OCI-M2 (cell line): ENCODE data around the gene ATG16L1.

Experiments used
- DNase-seq: peaks from one replicate; lab custom pipeline; 2025; ENCODE audit not compliant: unreplicated experiment; lab: John Stamatoyannopoulos, UW

Gene ATG16L1

DNA sequence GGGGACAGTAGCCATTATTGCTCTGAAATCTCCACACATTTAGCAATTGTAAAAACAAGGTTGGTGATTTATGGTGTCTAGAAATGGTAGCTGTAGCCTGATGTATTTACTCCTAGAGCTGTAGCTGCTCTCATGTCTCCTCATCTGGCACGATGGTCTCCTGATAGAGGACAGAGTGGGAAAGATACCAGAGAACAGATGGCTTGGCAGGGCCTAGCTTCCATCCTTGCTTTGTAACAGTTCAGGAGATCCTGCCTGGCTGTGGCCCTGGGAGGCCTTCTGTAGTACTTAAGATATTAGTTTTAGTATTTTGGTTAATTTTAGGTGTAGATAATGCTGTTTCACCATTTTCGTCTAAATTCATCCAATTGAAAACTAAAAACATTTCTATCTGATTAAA lies 6.7 kb downstream of the ATG16L1 start:
- DNase-seq, result no peak

DNA sequence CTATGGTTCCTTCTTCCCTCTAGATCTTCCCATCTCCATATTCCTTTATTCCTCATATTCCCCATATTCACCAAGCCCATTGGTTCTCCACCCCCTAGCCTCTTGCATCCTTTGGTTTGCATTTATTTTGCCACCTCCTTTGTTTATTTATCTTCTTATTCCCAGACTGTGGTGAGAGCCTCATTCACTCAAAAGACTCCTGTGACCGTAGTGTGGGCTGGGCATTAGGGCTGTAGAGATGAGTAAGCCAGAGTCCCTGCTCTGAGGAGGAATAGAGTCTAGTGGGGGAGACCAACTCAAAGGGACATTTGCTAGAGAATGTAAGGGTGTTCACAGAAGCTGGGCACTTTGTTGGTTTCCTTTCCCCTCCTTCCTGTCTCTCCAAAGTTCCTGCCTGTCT lies 8.3 kb downstream of the ATG16L1 start:
- DNase-seq, result no peak

DNA sequence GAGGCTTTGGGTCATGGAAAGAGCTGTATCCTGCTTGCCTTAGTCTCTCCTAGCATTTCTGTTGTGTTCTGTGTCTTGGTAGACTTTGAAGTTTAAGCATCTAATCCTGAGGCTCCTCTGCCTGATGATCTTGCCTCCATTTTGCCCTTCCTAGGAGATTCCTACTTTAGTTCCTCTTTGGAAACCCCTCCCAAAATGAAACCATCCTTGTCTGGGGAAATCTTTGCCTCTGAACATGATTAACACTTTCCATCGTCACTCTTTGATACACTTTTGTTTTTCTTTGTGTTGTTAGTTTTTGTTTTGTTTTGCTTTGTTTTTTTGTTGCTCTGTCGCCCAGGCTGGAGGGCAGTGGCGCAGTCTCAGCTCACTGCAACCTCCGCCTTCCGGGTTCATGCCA lies 9.2 kb downstream of the ATG16L1 start:
- DNase-seq, result no peak

DNA sequence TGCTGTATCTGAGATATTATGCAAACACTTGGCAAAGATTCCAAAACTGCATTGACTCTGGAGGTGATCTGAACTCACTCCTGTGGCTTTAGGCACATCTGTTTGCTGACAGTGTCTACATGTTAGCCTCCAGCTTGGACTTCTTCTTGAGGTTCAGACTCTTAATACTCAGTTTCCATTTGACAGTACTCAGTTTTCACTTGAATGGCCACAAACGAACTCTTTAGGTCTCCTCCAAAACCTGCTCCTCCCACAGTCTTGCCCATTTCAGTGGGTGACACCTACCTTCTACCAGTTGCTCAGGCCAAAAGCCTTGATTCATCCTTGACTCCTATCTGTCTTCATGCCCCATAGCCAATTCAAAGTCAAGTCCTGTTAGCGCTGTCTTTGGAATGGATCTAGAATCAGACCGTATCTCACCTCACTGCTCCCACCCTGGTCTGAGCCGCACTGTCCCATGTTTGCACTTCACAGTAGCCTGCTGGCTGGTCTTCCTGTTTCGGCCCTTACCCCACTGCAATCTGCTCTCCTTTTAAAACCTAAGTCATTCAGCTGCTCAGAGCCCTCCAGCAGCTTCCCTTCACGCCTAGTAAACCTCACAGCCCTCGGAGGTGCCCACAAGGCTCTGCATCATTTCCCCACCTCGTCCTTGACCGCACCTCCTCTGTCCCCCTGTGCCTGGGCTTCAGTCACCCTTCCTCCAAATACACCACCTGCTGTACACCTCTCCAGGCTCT lies 10.5 kb downstream of the ATG16L1 start:
- no peak for DNase-seq

DNA sequence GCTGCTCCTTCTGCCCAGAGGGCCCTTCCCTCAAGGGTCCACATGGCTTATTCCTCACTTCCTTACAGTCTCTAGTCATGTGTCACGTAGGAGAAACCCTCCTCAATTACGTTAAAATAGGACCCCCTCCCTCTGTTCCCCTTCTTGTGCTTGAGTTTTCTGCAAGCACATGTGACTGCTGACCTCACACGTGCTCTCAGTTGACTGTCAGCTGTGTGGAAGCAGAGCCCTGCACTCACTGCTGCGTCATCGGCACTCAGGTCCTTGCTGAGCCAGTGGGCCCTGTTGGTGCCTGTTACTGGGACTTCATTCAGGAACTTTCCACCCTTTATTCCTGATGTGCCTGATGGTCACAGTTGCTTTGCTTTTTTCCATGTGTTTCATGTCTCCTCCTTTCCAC lies 11.1 kb downstream of the ATG16L1 start:
- DNase-seq, result no peak

DNA sequence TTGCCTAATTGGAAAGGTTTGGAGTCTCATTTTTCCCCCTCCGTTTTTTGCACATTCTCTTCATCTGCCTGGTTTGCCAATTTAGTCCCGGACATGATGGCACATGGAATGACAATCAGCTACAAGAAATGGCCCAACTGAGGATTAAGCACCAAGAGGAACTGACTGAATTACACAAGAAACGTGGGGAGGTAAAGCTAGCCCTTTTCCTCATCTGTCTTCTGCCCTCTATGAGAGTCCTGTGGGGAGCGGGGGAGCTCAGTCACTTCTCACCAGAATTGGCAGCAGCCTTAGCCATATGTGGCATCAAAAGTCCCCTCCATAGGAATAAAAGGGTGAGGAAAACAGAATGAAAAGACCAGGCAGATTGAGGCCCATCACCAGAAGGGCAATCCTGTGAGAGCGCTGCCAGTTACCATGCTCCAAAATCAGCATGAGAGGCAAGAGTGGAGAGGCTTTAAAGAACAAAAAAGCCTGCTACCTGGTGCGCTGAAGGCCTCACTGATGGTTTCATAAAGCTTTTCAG lies 11.6 kb downstream of the ATG16L1 start:
- DNase-seq, result no peak

DNA sequence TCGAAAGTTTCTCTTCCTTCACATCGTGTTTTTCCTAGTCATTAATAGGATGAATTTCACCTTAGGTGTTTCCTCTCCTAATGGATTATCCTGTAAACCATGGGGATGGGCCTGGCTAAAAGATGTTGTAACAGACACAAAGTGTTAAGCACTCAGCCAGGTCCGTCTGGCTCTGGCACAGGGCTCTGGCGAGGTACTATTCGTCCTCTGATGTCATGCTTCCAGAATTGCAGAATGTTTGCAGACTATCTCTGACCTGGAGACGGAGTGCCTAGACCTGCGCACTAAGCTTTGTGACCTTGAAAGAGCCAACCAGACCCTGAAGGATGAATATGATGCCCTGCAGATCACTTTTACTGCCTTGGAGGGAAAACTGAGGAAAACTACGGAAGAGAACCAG lies 13.2 kb downstream of the ATG16L1 start:
- DNase-seq, result no peak

DNA sequence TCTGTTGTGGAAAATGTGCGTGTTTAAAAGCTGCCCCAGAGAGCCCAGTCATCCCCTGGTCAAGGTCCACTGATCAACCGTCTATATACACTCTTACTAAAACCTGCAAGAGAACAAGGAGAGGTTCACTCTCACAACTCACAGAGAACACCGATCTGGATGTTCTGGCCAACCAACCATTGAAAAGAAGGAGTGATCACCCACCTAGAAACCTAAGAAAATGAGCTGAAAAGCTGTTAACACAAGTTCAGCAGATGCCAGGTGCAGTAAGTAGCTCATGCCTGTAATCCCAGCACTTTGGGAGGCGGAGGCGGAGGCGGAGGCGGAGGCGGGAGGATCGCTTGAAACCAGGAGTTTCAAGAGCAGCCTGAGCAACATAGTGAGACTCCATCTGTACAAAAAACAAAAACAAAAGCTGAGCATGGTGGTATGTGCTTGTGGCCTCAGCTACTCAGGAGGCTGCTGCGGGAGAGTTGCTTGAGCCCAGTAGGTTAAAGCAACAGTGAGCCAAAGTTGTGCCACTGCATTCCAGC lies 14.5 kb downstream of the ATG16L1 start:
- no peak for DNase-seq

DNA sequence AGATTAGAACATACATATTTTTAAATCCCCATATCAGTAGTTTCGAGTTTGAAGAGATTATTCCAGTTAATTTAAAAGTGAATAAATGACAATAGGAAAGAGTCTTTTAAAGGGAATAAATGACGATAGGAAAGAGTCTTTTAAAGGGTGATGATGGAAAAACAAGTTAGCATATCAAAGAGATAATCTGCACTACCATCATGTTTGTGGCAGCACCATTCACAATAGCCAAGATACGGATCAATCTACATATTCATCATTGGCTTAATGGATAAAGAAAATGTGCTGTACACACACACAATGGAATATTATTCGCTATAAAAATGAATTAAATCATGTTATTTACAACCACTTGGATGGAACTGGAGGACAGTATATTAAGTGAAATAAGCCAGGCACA lies 15.0 kb downstream of the ATG16L1 start:
- DNase-seq, result no peak

DNA sequence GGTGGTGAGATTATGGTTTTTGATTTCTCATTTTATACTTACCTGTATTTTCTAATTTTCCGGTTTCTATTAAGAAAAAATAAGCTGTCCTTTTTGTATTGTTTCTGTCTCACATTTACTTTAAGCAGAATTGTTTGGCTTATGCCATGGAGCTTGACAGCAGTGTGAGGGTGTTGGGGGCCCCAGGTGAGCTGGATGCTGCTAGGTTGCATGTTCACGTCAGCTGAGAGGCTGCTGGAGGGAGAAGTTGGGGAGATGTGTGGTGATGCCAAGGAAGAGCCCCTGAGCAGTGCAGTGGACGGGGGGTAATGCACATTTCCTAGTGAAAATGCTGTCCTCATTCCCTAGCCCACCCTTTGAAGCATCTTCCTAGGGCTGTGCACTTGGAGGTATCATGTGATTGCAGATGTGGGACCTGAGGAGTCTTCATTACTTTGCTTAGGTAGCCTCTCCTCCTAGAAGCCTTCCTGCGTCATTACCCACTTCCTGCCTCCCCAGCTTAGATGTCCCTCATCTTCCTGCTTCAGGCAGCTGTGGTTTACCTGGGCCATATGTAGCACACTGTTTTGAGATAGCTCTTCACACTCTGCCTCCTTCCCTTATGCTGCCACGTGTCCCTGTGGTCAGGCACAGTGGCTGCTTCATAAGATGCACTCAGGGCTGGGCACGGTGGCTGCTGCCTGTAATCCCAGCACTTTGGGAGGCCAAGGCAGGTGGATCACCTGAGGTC lies 16.2 kb downstream of the ATG16L1 start:
- DNase-seq, result no peak

DNA sequence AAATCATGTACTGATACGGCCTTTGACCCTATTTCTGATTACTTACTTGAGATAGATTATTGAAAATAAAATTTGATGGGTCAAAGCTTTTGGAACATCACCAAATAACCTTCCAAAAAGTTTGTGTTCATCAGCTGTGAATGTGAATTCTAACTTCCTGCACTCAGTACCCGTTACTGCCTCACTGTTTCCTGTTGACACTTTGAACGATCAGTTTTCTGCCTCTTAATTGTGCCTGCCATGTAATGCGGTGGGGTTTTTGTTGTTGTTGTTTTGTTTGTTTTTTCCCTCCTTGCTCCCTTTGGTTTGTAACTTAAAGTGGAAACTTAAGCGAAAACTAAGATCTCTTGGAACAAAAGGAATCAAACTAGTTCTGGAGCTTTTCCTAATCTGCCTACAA lies 18.9 kb downstream of the ATG16L1 start:
- DNase-seq, result no peak

DNA sequence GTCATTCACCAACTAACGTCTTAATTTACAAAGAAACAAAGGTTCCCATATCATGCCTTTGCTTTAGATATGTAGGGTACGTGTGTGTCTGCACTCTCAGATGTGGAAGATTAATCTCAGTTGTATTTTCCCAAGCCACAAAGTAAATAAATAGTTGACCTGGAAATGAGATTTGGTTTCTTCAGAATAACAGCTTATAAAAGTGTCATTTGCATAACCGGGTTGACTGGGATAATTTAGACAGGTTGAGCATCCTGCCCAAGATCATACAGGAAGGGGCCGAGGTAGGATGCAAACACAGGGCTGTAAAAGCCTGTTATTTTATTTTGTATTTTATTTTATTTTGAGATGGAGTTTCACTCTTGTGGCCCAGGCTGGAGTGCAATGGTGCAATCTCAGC lies 19.5 kb downstream of the ATG16L1 start:
- no peak for DNase-seq

DNA sequence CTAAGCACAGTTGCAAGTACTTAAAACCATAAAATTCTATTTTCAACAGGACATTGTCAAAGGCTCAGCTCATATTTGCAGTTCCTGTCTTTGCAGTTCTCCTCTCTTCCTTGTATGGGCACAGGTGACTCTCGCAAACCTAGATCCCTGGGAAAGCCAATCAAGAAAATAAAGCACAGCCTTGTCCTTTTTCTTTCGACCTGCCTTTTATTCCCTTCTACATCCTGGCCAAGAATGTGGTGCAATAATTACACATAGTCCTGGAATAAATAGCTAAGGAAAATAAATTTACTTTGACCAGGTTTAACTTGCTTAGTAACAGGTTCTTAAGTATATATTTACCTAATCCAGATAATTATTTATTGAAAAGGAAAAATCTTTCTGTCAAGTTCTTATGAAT lies 20.2 kb downstream of the ATG16L1 start:
- DNase-seq, result no peak

DNA sequence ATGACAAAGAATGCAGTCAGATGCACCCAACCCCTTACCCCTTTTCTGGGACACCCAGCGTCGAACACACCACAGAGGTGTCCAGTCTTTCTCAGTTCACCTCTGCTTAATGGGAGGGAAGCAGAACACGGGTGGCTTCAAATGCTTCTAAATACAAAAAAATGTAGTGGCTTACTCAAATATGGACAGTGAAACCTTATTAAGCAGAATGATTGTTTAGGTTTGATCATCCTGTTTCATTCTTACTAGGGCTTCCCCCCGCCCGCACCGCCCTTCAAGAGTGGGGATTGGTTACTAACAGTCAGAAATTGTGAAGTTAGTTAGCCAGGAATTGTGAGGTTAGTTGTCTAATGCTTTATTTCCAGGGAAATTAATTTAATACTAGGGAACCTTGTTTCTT lies 21.6 kb downstream of the ATG16L1 start:
- no peak for DNase-seq

DNA sequence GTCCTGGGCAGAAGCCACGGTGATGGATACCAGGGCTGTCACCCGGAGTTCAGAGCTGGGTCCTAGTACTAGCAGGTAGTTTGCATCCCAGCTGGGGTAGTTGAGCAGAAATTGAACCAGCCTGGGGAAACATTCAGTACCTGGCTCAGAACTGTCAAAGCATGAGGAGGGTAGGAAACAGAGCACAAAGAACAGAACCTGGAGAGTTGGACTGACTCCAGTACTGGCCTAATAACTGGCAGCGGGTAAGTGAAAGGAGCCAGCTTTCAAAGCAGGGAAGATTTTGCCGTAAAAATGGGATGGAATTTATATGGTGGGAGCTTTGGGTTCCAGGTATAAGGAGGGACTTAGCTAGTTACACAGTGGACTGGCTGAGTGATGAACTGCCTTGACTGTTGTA lies 23.8 kb downstream of the ATG16L1 start:
- DNase-seq, result no peak

DNA sequence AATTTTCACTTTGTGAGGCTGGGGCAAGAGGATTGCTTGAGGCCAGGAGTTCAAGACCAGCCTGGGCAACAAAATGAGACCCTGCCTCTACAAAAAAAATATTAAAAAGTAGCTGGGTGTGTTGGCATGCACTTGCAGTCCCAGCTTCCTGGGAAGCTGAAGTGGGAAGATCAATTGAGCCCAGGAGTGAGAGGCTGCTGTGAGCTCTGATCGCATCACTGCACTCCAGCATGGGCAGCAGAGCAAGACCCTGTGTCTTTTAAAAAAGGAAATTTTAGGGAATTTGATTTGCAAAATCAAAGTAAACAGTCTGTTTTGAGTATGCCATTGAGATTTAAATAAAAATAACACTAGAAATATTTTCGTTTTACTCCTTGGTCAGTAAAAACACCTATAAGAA lies 27.4 kb downstream of the ATG16L1 start:
- DNase-seq, result no peak

DNA sequence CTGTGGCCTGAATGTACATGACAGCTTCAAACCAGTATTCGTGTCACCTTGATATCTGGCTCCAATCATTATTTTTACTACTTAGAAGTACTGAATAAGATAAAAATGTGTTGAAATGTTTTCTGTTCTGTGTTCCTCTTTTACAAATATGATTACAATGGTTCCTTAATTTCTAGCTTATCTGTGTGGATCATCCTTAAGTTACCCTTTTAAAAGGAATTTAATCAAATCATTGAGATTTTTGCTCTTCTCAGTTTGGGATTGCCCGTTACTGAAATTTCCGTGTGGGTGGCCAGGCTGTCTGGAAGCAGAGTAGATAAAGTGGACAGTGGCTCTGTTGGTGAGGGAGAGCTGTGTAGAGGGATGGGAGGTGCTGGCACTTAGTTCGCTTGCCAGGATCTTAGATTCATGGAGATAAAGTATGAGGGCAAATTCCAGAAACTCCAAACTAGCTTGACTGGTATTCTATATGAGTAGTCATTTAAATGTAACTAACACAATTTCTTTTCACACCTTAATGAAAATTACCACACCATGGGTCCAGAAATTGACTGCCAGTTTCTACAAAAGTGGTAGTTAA lies 28.7 kb downstream of the ATG16L1 start:
- DNase-seq, result no peak

DNA sequence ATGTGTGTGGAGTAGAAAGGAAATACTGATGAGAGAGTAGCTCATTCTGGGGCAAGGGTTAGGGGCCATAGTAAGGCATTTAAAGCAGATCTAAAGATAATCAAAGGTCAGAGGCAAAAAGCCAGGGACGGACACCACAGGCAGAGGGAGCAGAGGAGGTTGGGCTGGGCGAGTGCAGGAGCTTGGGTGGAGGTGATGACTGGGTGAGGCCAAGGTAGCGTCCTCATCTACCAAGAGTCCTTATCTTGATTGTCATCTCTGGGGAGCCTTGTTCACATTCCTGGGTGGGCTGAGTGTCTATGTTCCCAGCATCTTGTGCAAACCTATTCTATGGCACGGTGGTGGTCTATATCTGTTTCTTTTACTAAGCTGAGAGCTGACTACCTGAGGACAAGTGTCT lies 30.1 kb downstream of the ATG16L1 start:
- no peak for DNase-seq

DNA sequence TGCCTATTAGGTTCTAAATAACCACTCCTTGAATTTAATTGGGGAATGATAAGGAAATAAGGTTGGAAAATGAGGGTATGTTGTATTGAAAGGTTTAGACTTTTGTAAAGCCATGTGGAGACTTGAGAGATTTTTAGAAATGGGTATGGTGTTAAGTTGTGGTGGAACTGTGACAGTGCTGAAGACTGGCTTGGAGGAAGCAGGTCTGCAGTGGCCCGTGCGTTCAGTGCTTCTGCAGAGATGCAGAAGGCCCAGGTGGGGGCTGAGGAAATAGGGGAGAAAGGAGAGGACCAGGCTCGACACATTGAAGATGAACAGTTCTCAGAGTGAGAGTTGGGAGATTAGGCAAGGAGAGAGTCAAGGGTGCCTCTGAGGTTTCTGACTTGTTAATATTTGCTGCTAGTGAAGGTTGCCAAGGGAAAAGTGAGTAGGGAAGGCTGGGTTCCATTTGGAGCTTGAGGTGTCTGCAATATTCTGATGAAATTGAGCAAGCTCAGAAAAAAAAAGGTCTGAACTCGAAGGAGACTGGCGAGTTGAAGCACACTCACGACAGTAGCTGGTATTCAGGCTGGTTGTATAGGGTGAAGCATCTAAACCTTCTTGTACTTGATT lies 30.6 kb downstream of the ATG16L1 start:
- DNase-seq, result no peak

DNA sequence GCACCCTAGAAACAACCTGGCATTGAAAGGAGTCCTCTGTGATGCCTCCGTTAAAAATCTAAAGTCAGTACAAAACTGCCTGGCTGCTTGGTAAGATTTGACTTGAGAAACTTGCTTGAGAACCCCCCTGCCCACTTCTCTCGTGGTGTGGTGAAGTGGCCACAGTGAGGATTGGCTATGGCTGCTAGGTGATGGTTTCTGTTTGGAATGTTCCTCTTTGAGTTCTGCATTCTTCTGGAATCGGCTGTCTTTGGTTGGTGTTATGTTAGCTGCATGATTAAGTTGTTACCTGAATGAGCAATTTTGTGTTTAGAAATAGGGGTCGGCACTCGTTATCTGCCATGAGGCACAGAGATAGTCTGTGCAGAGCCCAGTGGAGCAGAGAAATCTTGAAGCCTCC lies 34.4 kb downstream of the ATG16L1 start:
- DNase-seq, result no peak

DNA sequence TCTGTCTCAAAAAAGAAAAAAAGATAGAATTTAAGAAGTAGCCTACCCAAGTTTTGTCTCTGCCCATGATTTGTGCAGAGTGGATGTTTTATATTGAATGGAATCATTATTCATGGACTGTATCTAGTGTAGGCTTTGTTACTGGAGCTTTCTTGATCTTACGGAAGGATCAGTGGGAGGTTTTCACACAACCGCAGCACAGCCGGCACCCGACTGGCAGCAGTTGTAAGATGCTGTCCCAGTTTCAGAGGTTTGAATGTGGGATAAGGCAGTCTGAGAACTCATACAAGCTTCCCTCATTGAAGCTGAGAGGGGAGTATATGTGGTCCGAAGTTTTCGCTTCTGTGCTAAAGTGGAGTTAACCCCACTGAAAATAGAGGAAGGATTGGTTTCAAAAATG lies 36.4 kb downstream of the ATG16L1 start:
- no peak for DNase-seq

DNA sequence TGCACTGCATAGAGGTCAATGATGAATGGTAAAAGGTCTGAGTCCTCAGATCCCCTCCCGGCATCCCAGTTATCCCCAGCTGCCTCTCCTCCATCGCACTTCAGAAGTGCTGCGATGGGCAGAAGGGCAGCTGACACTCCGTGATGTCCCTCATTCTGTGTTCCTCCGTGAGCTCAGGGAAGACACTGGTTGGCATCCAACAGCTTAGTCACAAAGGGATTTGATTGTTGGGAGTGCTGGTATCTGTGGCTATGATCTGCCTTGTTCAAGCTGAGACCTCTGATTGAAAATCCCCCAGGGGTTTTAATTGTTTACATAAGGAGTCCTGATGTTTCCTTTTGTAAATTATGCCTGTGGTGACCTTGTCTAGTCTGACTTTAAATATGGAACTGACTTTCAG lies 37.2 kb downstream of the ATG16L1 start:
- DNase-seq, result no peak
